Neutrophil (primary cell): ENCODE measurements around the gene HHIPL1.

Source experiments
- H3K27ac ChIP-seq: fragments of 200-600 bp; sonication (generic); 2 replicates; pipeline ENCODE4 v1.5.1; 2016; ENCODE audit warnings: mild to moderate bottlenecking, moderate library complexity
- H3K27me3 ChIP-seq: fragments of 200-600 bp; sonication (generic); 2 replicates; pipeline ENCODE4 v1.6.0; 2016; ENCODE audit warnings: mild to moderate bottlenecking
- H3K36me3 ChIP-seq: fragments of 200-600 bp; sonication (generic); 2 replicates; pipeline ENCODE4 v1.5.1; 2017
- H3K4me1 ChIP-seq, 2 experiments: fragments of 200-600 bp in 1 of 2; sonication (generic) in 1 of 2; 1 replicate in 1 of 2; 2 replicates in 1 of 2; pipeline versions ENCODE4 v1.5.1 to v1.6.1; 2013 to 2016; ENCODE audit warnings: low read depth in 1 of 2, low read length in 1 of 2, mild to moderate bottlenecking in 1 of 2, moderate library complexity in 1 of 2; ENCODE audit not compliant: control insufficient read depth in 1 of 2, insufficient read depth in 1 of 2
- H3K4me3 ChIP-seq, 2 experiments: fragments of 200-600 bp in 1 of 2; sonication (generic) in 1 of 2; 1 replicate in 1 of 2; 2 replicates in 1 of 2; pipeline ENCODE4 v1.5.1; 2013 to 2016; ENCODE audit warnings: low read depth in 1 of 2, low read length in 1 of 2, mild to moderate bottlenecking in 1 of 2, moderate library complexity in 1 of 2
- H3K9me3 ChIP-seq: fragments of 200-600 bp; sonication (generic); 2 replicates; pipeline ENCODE4 v1.5.1; 2016
- TF ChIP-seq, protein P1 (sequence below): fragments of 200-600 bp; sonication (generic); IDR thresholded peaks from 2 replicates; pipeline ENCODE4 v1.5.1; 2016; ENCODE audit warnings: antibody characterized with exemption

Gene HHIPL1

DNA sequence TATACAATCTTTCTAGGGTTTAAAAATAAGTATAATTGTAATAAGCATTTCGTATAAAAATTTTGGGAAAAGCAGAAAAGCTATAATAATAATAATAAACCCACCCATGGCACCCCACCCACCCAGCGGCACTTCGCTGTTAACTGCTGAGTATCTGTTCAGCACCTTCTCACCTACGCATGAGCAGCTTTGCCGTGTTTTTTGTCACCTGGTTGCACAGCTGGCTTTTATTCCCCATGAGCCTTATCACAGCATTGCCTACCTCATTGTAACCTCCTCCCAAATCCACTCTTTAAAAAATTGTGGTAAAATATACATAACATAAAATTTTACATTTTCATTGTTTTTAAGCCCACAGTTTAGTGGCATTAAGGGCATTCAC is 73.9 kb downstream of the HHIPL1 start:
- no peaks in the 10 kb centered on the region for H3K9me3 ChIP-seq
- H3K4me1 ChIP-seq = no peaks in the 10 kb centered on the region
- H3K27ac ChIP-seq = no peak overlapping the region
- TF ChIP-seq, protein P1, sequence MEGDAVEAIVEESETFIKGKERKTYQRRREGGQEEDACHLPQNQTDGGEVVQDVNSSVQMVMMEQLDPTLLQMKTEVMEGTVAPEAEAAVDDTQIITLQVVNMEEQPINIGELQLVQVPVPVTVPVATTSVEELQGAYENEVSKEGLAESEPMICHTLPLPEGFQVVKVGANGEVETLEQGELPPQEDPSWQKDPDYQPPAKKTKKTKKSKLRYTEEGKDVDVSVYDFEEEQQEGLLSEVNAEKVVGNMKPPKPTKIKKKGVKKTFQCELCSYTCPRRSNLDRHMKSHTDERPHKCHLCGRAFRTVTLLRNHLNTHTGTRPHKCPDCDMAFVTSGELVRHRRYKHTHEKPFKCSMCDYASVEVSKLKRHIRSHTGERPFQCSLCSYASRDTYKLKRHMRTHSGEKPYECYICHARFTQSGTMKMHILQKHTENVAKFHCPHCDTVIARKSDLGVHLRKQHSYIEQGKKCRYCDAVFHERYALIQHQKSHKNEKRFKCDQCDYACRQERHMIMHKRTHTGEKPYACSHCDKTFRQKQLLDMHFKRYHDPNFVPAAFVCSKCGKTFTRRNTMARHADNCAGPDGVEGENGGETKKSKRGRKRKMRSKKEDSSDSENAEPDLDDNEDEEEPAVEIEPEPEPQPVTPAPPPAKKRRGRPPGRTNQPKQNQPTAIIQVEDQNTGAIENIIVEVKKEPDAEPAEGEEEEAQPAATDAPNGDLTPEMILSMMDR = no peak
- H3K4me3 ChIP-seq = no peak overlapping the region
- peaks cover 34% of the 10 kb centered on the region for H3K27me3 ChIP-seq
- H3K36me3 ChIP-seq = no peaks in the 10 kb centered on the region

DNA sequence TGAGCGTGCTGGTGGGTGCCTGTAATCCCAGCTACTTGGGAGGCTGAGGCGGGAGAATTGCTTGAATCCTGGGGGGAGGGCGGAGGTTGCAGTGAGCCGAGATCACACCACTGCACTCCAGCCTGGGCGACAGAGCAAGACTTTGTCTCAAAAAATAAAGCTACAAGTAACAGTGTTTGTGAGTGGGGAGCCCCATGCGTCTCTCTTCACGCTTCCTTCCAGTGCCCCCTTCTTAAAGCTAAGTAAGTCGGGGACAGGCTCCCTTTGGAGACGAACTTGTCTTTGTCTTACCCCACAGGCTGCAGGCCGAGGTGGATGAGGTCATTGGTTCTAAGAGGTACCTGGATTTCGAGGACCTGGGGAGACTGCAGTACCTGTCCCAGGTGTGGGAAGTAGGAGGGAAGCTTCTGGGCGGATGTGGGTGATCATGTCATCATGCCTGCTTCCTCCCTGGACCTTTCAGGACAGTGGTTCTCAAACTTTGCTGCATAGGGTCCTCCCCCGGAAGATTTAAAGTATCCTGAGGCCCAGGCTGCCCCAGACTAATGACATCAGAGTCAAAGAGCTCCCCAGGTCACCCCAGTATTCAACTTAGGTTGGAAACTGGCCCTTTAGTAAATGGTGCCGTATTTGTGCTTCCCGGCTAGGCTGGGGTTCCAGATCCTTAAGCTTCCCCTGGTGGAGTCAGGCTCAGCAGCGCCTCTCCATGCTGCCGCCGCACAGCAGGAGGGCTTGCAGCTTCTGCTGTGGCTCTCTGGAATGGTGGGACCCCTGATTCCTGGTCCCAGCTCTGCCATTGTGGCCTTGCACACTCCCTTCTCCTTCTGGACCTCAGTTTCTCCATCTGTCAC is 76.2 kb downstream of the HHIPL1 start:
- no peak overlapping the region for H3K27ac ChIP-seq
- H3K36me3 ChIP-seq = no peaks in the 10 kb centered on the region
- TF ChIP-seq, protein P1 = no peak
- no peaks in the 10 kb centered on the region for H3K4me1 ChIP-seq
- peaks cover 21% of the 10 kb centered on the region for H3K27me3 ChIP-seq
- no peaks in the 10 kb centered on the region for H3K9me3 ChIP-seq
- no peak overlapping the region for H3K4me3 ChIP-seq

DNA sequence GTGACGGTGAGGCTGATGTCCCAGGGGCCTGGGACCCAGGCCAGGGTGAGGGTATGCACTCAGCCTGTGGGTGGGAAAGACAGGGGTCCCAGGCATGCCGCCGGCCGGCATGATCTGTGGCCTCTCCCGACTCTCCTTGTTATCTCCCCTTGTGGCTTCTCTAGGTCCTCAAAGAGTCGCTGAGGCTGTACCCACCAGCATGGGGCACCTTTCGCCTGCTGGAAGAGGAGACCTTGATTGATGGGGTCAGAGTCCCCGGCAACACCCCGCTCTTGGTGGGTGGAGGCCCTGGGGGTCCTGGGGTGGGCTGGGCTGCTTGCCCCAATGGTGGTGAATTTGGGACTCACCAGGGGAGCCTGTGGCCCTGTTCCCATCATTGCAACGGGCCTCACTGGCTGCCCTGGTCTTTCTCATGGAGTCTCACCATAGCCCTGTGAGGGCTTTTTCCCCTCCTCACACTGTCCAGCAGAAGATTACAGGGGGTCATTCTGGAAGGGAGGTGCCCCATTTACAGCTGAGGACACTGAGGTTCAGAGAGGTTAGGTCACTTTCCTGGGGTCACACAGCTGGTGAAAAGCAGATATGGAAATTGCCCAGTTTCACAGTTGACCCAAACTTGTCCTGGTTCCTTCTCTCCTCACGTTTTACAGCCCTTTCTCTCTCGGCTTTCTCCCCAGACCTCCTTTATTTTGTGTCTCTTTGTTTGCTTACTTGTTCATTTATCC is 77.0 kb downstream of the HHIPL1 start:
- H3K27me3 ChIP-seq = peaks cover 24% of the 10 kb centered on the region

DNA sequence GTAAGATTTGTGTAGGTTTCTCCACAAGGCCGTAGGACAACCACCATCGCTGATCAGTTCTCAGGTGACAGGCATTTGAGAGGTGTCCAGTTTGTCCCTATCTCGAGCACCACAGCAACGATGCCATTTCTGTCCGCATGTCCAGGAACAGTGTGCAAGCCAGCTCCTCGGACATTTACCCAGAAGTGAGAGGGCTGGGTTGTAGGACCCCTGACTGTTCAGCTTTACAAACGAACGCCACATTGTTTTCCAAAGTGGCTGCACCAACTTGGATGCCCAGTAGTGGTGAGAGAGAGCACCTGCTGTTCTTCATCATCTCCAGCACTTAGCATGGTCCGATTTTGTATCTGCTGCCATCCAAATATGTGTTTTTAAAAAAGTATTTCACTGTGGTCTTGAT is 77.8 kb downstream of the HHIPL1 start:
- TF ChIP-seq, protein P1 = no peak
- H3K9me3 ChIP-seq = no peaks in the 10 kb centered on the region
- no peaks in the 10 kb centered on the region for H3K4me1 ChIP-seq
- H3K27me3 ChIP-seq = peaks cover 26% of the 10 kb centered on the region
- no peak overlapping the region for H3K27ac ChIP-seq
- no peak overlapping the region for H3K4me3 ChIP-seq
- H3K36me3 ChIP-seq = no peaks in the 10 kb centered on the region

More for the DNA sequence above, 77.0 kb downstream of the HHIPL1 start:
- H3K36me3 ChIP-seq = no peaks in the 10 kb centered on the region
- H3K4me1 ChIP-seq = no peaks in the 10 kb centered on the region
- TF ChIP-seq, protein P1 = no peak
- H3K27ac ChIP-seq = no peak overlapping the region
- no peaks in the 10 kb centered on the region for H3K9me3 ChIP-seq
- no peak overlapping the region for H3K4me3 ChIP-seq

DNA sequence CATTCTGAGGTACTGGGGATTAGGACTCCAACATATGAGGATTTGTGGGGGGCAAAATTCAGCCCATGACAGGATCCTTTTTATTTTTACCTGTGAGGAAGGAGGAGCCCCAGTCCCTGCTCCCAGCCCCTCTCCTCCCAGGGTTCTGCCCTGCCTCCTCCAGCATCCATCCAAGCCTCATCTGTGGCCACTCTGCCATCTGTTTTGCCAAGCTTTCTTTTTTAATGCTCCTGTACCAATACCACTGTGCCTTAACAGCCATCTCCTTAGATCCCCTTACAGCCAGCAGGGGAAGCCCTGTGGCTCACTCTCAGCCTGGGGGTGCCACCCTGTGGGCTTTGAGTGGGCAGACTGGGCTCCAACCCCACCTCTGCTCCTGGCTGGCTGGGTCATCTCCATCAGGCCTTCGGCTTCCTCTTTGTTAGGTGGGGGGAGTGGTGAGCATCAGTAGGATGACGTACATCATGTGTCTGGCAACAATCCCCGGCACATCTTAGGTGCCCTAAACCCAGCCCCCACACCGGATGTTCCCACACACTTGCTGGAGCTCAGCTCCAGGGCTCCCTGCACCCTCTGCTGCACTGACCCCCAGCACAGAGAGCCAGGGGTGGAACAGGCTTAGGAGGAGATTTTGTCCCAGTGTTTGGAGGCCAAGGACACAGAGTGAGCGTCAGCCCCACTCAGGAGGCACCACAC is 79.4 kb downstream of the HHIPL1 start:
- no peaks in the 10 kb centered on the region for H3K9me3 ChIP-seq
- H3K4me3 ChIP-seq = no peak overlapping the region
- no peaks in the 10 kb centered on the region for H3K36me3 ChIP-seq
- no peak overlapping the region for H3K27ac ChIP-seq
- H3K4me1 ChIP-seq = no peaks in the 10 kb centered on the region
- TF ChIP-seq, protein P1 = no peak
- peaks cover 27% of the 10 kb centered on the region for H3K27me3 ChIP-seq
